ENCODE measurements around the gene MRAS. TPM values are rescaled to one million over a fixed set of nuclear protein-coding genes. Genes with fewer than 3 reads are reported as not detected.

The MRAS gene
- total RNA-seq, 1 donor from 2014 or later: 55.4 TPM

- Histone ChIP-seq H3K4me2 (ENCODE audit: low read length) (peak overlapping the region; percentile 88), H2AFZ (ENCODE audit: low read depth, low read length) (peak overlapping the region; percentile 46), H3K79me2 (ENCODE audit: insufficient read depth, low read length) (no peaks in the 10 kb centered on the region), H3K9ac (ENCODE audit: low read length) (no peak overlapping the region), H3K27ac (ENCODE audit: low read depth, low read length) (no peak overlapping the region), H3K4me3 (ENCODE audit: insufficient read depth, low read depth, low read length) (no peak overlapping the region), H3K36me3 (ENCODE audit: insufficient read depth, low read length) (no peaks in the 10 kb centered on the region), H3K27me3 (ENCODE audit: insufficient read depth, low read length) (peaks cover 50% of the 10 kb centered on the region), H4K20me1 (ENCODE audit: insufficient read depth, low read length) (no peaks in the 10 kb centered on the region), H3K9me3 (ENCODE audit: insufficient read depth, low read depth, low read length) (no peaks in the 10 kb centered on the region), H3K4me1 (ENCODE audit: insufficient read depth, low read length) (peaks cover 12% of the 10 kb centered on the region)
- peaks cover 12% of the 10 kb centered on the region for H3K9me3 Mint-ChIP-seq (ENCODE audit: unreplicated experiment)
- H3K4me3 Mint-ChIP-seq (ENCODE audit: unreplicated experiment): peak overlapping the region; percentile 52
- no peak for DNase-seq (ENCODE audit: low read depth)
- FAIRE-seq: no peak
- TF ChIP-seq EZH2 (IDR thresholded peaks at IDR 0.05; ENCODE audit: insufficient read depth, low read length): no peak
- TF ChIP-seq, protein P1, sequence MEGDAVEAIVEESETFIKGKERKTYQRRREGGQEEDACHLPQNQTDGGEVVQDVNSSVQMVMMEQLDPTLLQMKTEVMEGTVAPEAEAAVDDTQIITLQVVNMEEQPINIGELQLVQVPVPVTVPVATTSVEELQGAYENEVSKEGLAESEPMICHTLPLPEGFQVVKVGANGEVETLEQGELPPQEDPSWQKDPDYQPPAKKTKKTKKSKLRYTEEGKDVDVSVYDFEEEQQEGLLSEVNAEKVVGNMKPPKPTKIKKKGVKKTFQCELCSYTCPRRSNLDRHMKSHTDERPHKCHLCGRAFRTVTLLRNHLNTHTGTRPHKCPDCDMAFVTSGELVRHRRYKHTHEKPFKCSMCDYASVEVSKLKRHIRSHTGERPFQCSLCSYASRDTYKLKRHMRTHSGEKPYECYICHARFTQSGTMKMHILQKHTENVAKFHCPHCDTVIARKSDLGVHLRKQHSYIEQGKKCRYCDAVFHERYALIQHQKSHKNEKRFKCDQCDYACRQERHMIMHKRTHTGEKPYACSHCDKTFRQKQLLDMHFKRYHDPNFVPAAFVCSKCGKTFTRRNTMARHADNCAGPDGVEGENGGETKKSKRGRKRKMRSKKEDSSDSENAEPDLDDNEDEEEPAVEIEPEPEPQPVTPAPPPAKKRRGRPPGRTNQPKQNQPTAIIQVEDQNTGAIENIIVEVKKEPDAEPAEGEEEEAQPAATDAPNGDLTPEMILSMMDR (IDR thresholded peaks at IDR 0.05; ENCODE audit: insufficient read depth, low read depth, low read length): no peak
- H3K4me1 Mint-ChIP-seq (ENCODE audit: low read depth, unreplicated experiment): peaks cover 26% of the 10 kb centered on the region
- peaks cover 3% of the 10 kb centered on the region for H3K36me3 Mint-ChIP-seq (ENCODE audit: low read depth, unreplicated experiment)
- H3K27me3 Mint-ChIP-seq (ENCODE audit: low read depth, unreplicated experiment): peaks cover 37% of the 10 kb centered on the region
- peak overlapping the region; percentile 55 for H3K27ac Mint-ChIP-seq (ENCODE audit: unreplicated experiment)
Observed at GRCh38 chr3:138435840-138436239, 87.5 kb downstream of the MRAS start.

- no peak overlapping the region for H3K27ac ChIP-seq (ENCODE audit: low read depth, low read length)
- DNase-seq (ENCODE audit: low read depth): no peak
- H3K4me3 ChIP-seq (ENCODE audit: insufficient read depth, low read depth, low read length): no peak overlapping the region
- H3K4me1 ChIP-seq (ENCODE audit: insufficient read depth, low read length): peaks cover 22% of the 10 kb centered on the region
- H3K36me3 Mint-ChIP-seq (ENCODE audit: low read depth, unreplicated experiment): peaks cover 3% of the 10 kb centered on the region
- H3K79me2 ChIP-seq (ENCODE audit: insufficient read depth, low read length): no peaks in the 10 kb centered on the region
- no peak overlapping the region for H3K4me2 ChIP-seq (ENCODE audit: low read length)
- H4K20me1 ChIP-seq (ENCODE audit: insufficient read depth, low read length): no peaks in the 10 kb centered on the region
- no peak overlapping the region for H3K27ac Mint-ChIP-seq (ENCODE audit: unreplicated experiment)
- peaks cover 12% of the 10 kb centered on the region for H3K9me3 Mint-ChIP-seq (ENCODE audit: unreplicated experiment)
- no peaks in the 10 kb centered on the region for H3K36me3 ChIP-seq (ENCODE audit: insufficient read depth, low read length)
- H3K27me3 ChIP-seq (ENCODE audit: insufficient read depth, low read length): peaks cover 44% of the 10 kb centered on the region
- H3K9ac ChIP-seq (ENCODE audit: low read length): no peak overlapping the region
- no peak for FAIRE-seq
- no peaks in the 10 kb centered on the region for H3K9me3 ChIP-seq (ENCODE audit: insufficient read depth, low read depth, low read length)
- H2AFZ ChIP-seq (ENCODE audit: low read depth, low read length): no peak overlapping the region
- no peak overlapping the region for H3K4me3 Mint-ChIP-seq (ENCODE audit: unreplicated experiment)
- no peak for TF ChIP-seq EZH2 (IDR thresholded peaks at IDR 0.05; ENCODE audit: insufficient read depth, low read length)
- TF ChIP-seq, protein P1 (IDR thresholded peaks at IDR 0.05; ENCODE audit: insufficient read depth, low read depth, low read length): no peak
- peaks cover 37% of the 10 kb centered on the region for H3K4me1 Mint-ChIP-seq (ENCODE audit: low read depth, unreplicated experiment)
- H3K27me3 Mint-ChIP-seq (ENCODE audit: low read depth, unreplicated experiment): peaks cover 32% of the 10 kb centered on the region
Observed at GRCh38 chr3:138437281-138437680, 88.9 kb downstream of the MRAS start.

DNA sequence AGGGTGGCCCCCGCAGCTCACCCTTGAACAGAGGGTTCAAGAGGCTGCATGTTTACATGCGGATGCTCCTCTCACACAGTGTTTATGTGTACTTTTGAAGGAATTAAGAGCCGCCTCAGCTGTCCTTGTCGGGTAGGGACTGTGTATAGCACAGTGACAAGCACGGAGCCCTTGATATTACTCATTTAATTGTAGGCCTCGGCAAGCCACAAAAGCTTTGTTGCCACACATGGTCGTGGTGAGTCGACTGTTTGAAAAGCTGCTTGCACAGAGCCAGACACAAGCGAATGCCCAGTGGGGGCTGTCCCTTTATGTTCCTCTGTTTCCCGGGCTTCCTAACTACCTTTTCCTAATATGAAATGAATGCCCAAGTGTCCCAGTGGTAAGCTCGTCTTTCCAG, 90.5 kb downstream of the MRAS start:
- Histone ChIP-seq H3K27me3 (ENCODE audit: insufficient read depth, low read length) (peaks cover 32% of the 10 kb centered on the region), H3K27ac (ENCODE audit: low read depth, low read length) (no peak overlapping the region), H3K4me1 (ENCODE audit: insufficient read depth, low read length) (peaks cover 25% of the 10 kb centered on the region), H4K20me1 (ENCODE audit: insufficient read depth, low read length) (no peaks in the 10 kb centered on the region), H3K36me3 (ENCODE audit: insufficient read depth, low read length) (no peaks in the 10 kb centered on the region), H3K4me2 (ENCODE audit: low read length) (no peak overlapping the region), H3K9ac (ENCODE audit: low read length) (no peak overlapping the region), H3K79me2 (ENCODE audit: insufficient read depth, low read length) (no peaks in the 10 kb centered on the region), H3K4me3 (ENCODE audit: insufficient read depth, low read depth, low read length) (no peak overlapping the region), H2AFZ (ENCODE audit: low read depth, low read length) (no peak overlapping the region), H3K9me3 (ENCODE audit: insufficient read depth, low read depth, low read length) (no peaks in the 10 kb centered on the region)
- Mint-ChIP-seq H3K36me3 (ENCODE audit: low read depth, unreplicated experiment) (peaks cover 3% of the 10 kb centered on the region), H3K4me3 (ENCODE audit: unreplicated experiment) (no peak overlapping the region), H3K27me3 (ENCODE audit: low read depth, unreplicated experiment) (peaks cover 21% of the 10 kb centered on the region), H3K9me3 (ENCODE audit: unreplicated experiment) (peaks cover 6% of the 10 kb centered on the region), H3K4me1 (ENCODE audit: low read depth, unreplicated experiment) (peaks cover 51% of the 10 kb centered on the region), H3K27ac (ENCODE audit: unreplicated experiment) (no peak overlapping the region)
- DNase-seq (ENCODE audit: low read depth) (no peak), FAIRE-seq (no peak)
- TF ChIP-seq, protein P1 (IDR thresholded peaks at IDR 0.05; ENCODE audit: insufficient read depth, low read depth, low read length): no peak
- no peak for TF ChIP-seq EZH2 (IDR thresholded peaks at IDR 0.05; ENCODE audit: insufficient read depth, low read length)
